Hepatocyte (in vitro differentiated cells): ENCODE measurements around the gene OXSR1.
"Not testable (repeated sequence)": the region's sequence is repeated elsewhere in the genome, so short reads cannot be mapped to it uniquely, and the experiment has no call there.

Experiments
- EZH2 ChIP-seq: fragments of 200-600 bp; sonication (generic); IDR thresholded peaks from 2 replicates; pipeline ENCODE4 v1.6.1; 2016; ENCODE audit warnings: antibody characterized with exemption, mild to moderate bottlenecking, borderline replicate concordance
- EZH2phosphoT487 ChIP-seq: fragments of 200-600 bp; sonication (generic); IDR thresholded peaks from one replicate; pipeline ENCODE4 v1.6.1; 2018; ENCODE audit warnings: antibody characterized with exemption, mild to moderate bottlenecking, low read depth, moderate library complexity; ENCODE audit not compliant: unreplicated experiment, severe bottlenecking
- TF ChIP-seq, protein P1 (sequence below): fragments of 200-600 bp; sonication (generic); IDR thresholded peaks from 2 replicates; pipeline ENCODE4 v1.5.1; 2016; ENCODE audit warnings: antibody characterized with exemption, mild to moderate bottlenecking; ENCODE audit not compliant: poor library complexity

DNA sequence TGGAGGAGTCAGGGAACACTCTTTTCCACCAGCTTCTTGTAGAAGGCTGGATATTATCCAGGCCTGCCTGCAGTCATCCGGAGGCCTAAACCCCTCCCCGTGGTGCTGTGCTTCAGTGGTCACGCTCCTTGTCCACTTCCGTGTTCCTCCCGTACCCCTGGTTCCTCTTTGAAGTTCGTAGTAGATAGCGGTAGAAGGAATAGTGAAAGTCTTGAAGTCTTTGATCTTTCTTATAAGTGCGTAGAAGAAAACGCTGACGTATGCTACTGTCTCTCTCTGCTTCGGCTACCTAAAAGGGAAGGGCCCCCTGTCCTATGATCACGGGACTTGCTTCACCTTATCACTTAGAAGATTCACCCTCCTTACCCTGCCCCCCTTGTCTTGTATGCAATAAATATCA, 37.6 kb downstream of the OXSR1 start:
- TF ChIP-seq, protein P1, sequence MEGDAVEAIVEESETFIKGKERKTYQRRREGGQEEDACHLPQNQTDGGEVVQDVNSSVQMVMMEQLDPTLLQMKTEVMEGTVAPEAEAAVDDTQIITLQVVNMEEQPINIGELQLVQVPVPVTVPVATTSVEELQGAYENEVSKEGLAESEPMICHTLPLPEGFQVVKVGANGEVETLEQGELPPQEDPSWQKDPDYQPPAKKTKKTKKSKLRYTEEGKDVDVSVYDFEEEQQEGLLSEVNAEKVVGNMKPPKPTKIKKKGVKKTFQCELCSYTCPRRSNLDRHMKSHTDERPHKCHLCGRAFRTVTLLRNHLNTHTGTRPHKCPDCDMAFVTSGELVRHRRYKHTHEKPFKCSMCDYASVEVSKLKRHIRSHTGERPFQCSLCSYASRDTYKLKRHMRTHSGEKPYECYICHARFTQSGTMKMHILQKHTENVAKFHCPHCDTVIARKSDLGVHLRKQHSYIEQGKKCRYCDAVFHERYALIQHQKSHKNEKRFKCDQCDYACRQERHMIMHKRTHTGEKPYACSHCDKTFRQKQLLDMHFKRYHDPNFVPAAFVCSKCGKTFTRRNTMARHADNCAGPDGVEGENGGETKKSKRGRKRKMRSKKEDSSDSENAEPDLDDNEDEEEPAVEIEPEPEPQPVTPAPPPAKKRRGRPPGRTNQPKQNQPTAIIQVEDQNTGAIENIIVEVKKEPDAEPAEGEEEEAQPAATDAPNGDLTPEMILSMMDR: not testable (repeated sequence)
- not testable (repeated sequence) for TF ChIP-seq EZH2, EZH2phosphoT487
